Suprapubic skin (tissue), 4 donors: ENCODE data around the gene FBN1. TPM values are rescaled to one million over a fixed set of nuclear protein-coding genes. Genes with fewer than 3 reads are reported as not detected.

Experiments used
- DNase-seq, 2 donors: peaks; one replicate each; pipeline ENCODE4 v3.0.0-alpha.2; 2019; ENCODE audit warnings: low spot score in 2 of 2
- H3K27ac ChIP-seq: fragments of 200-600 bp; sonication (generic); one replicate; pipeline ENCODE4 v1.5.1; 2019
- H3K27me3 ChIP-seq: fragments of 200-600 bp; sonication (generic); one replicate; pipeline ENCODE4 v1.5.1; 2019
- H3K36me3 ChIP-seq: fragments of 200-600 bp; sonication (generic); one replicate; pipeline ENCODE4 v1.5.1; 2019
- H3K4me1 ChIP-seq: fragments of 200-600 bp; sonication (generic); one replicate; pipeline ENCODE4 v1.5.1; 2019
- H3K4me3 ChIP-seq: fragments of 200-600 bp; sonication (generic); one replicate; pipeline ENCODE4 v1.5.1; 2019; ENCODE audit warnings: mild to moderate bottlenecking
- H3K9me3 ChIP-seq: fragments of 200-600 bp; sonication (generic); one replicate; pipeline ENCODE4 v1.5.1; 2019
- EP300 ChIP-seq: sonication (generic); formaldehyde crosslinking; IDR thresholded peaks from one replicate; pipeline ENCODE4 v1.6.1; 2017; ENCODE audit warnings: antibody characterized with exemption
- POLR2A ChIP-seq, 2 donors: fragments of 450-650 bp; IDR thresholded peaks; one replicate each; pipeline ENCODE4 v1.6.1; 2017; ENCODE audit warnings: antibody characterized with exemption in 2 of 2, mild to moderate bottlenecking in 2 of 2, moderate library complexity in 2 of 2
- POLR2AphosphoS5 ChIP-seq, 3 donors: sonication (generic); formaldehyde crosslinking; IDR thresholded peaks; one replicate each; pipeline ENCODE4 v1.6.1; 2017; ENCODE audit warnings: antibody characterized with exemption in 3 of 3
- WGBS: methylation state at CpG from one replicate; pipeline ENCODE4 v1.1.5; 2018; 5-methylcytosine and 5-hydroxymethylcytosine counted together
- total RNA-seq, 4 donors: library from RNA; depleted of rRNA; stranded (reverse); fragments of >200 nt; gene quantifications; one replicate each; pipeline ENCODE4 v1.1.0, GENCODE V29; 2016
- TF ChIP-seq, protein P1 (sequence below), 2 donors: fragments of 200-600 bp in 1 of 2; fragments of 450-650 bp in 1 of 2; sonication (generic) in 1 of 2; IDR thresholded peaks; one replicate each; pipeline ENCODE4 v1.5.1; 2016 to 2019; ENCODE audit warnings: antibody characterized with exemption in 2 of 2, mild to moderate bottlenecking in 1 of 2, moderate library complexity in 1 of 2

The FBN1 gene
- total RNA-seq, 4 donors from 2014 or later: 12.6 to 24.6 (median 21.0) TPM

DNA sequence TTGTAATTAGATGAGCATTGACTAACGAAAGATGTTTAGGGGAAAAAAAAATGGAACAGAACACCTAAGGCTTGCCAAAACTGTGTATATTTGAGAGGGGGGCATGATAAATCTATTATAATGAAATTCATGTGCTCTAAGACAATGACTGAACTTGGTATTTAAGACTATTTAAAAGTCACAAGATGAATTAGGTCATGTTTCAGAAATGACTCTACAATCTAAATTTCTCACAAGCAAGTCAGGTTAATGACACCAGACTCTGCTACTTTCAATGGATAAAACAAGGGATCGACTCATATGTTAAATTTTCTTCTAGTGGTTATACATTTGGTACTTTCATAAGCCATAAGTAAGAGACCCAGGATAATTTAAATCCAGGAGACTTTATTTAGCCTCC, 235.9 kb downstream of the FBN1 start:
- Histone ChIP-seq H3K9me3 (no peaks in the 10 kb centered on the region), H3K27ac (peak overlapping the region; percentile 76), H3K4me3 (no peak overlapping the region), H3K27me3 (no peaks in the 10 kb centered on the region), H3K36me3 (no peaks in the 10 kb centered on the region), H3K4me1 (peaks cover 22% of the 10 kb centered on the region)
- TF ChIP-seq EP300 (no peak), POLR2A (IDR thresholded peaks at IDR 0.05) (no peak), POLR2AphosphoS5 (IDR thresholded peaks at IDR 0.05) (no peak)
- TF ChIP-seq, protein P1, sequence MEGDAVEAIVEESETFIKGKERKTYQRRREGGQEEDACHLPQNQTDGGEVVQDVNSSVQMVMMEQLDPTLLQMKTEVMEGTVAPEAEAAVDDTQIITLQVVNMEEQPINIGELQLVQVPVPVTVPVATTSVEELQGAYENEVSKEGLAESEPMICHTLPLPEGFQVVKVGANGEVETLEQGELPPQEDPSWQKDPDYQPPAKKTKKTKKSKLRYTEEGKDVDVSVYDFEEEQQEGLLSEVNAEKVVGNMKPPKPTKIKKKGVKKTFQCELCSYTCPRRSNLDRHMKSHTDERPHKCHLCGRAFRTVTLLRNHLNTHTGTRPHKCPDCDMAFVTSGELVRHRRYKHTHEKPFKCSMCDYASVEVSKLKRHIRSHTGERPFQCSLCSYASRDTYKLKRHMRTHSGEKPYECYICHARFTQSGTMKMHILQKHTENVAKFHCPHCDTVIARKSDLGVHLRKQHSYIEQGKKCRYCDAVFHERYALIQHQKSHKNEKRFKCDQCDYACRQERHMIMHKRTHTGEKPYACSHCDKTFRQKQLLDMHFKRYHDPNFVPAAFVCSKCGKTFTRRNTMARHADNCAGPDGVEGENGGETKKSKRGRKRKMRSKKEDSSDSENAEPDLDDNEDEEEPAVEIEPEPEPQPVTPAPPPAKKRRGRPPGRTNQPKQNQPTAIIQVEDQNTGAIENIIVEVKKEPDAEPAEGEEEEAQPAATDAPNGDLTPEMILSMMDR (IDR thresholded peaks at IDR 0.05): no peak
- 69% methylated on average over 2 of the region's 2 CpGs for WGBS
- no peak for DNase-seq

DNA sequence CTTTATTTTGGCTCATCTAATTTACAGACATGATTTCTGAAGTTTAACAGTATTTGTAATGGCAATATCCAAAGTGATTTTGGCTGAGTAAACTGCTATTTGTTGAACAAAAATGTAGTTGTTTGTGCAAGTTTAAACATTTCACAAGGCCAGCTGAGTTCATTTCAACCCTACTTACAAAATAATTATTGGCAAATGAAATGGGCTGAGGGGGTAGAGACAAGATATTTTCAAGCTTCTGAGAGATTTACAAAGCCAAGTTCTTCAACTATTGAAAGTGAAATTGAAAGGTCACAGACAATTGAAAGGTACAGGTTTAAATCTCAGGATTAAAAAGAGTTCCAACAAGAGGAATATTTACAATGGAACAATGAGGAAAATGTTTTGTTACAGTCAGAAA, 237.2 kb downstream of the FBN1 start:
- no peaks in the 10 kb centered on the region for H3K27me3 ChIP-seq
- no peaks in the 10 kb centered on the region for H3K9me3 ChIP-seq
- H3K4me3 ChIP-seq: no peak overlapping the region
- peak overlapping the region; percentile 76 for H3K27ac ChIP-seq
- H3K36me3 ChIP-seq: no peaks in the 10 kb centered on the region
- peaks cover 16% of the 10 kb centered on the region for H3K4me1 ChIP-seq
- no peak for DNase-seq
- TF ChIP-seq, protein P1 (IDR thresholded peaks at IDR 0.05): no peak
- TF ChIP-seq POLR2AphosphoS5 (IDR thresholded peaks at IDR 0.05) (no peak), EP300 (no peak), POLR2A (IDR thresholded peaks at IDR 0.05) (no peak)

DNA sequence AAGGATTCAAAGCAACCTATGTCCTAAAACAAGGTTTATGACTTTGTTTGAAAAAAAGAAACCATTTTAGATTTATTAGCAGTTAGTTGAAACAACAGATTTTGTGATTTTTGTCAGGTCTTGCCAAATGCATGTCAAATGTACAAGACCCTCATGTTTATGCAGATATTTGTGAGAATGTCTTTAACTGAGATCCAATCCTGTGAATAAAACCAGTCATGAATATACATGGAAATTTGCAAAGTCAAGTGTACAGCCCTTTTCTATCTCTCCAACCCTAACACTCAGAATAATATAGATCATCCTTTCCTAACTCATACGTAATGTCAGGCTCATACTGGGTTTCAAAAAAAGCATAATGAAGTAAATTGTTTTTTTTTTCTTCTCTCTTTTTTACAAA, 237.9 kb downstream of the FBN1 start:
- no peak for DNase-seq
- TF ChIP-seq, protein P1 (IDR thresholded peaks at IDR 0.05): no peak
- no peak for TF ChIP-seq POLR2AphosphoS5 (IDR thresholded peaks at IDR 0.05)
- no peak for TF ChIP-seq EP300
- TF ChIP-seq POLR2A (IDR thresholded peaks at IDR 0.05): no peak
- Histone ChIP-seq H3K27me3 (no peaks in the 10 kb centered on the region), H3K27ac (peak overlapping the region; percentile 7), H3K4me3 (no peak overlapping the region), H3K9me3 (no peaks in the 10 kb centered on the region), H3K36me3 (no peaks in the 10 kb centered on the region), H3K4me1 (peaks cover 16% of the 10 kb centered on the region)
- WGBS: 68% methylated on average over 1 of the region's 1 CpG

DNA sequence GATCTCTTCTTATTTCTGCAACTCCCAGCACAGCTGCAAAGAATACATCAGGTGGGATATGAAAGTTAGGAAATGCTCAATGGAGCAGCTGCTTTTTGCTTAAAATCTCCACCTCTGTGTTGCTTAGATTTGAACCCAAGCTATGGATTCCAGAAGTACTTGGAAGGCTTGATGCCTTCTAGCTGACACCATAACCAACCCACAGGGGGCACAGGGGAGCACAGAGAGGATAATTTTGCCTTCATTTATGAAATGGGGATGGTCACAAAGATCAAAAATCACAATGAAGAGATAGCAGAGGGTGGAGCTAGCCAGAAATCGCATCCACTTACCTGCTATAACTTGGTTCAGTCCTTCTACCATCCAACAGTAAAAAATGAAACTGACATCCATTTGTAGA, 238.6 kb downstream of the FBN1 start:
- no peak for DNase-seq
- H3K4me1 ChIP-seq: peaks cover 13% of the 10 kb centered on the region
- H3K4me3 ChIP-seq: no peak overlapping the region
- H3K9me3 ChIP-seq: no peaks in the 10 kb centered on the region
- no peak overlapping the region for H3K27ac ChIP-seq
- no peaks in the 10 kb centered on the region for H3K36me3 ChIP-seq
- H3K27me3 ChIP-seq: no peaks in the 10 kb centered on the region
- 84% methylated on average over 1 of the region's 1 CpG for WGBS
- TF ChIP-seq POLR2AphosphoS5 (IDR thresholded peaks at IDR 0.05): no peak

DNA sequence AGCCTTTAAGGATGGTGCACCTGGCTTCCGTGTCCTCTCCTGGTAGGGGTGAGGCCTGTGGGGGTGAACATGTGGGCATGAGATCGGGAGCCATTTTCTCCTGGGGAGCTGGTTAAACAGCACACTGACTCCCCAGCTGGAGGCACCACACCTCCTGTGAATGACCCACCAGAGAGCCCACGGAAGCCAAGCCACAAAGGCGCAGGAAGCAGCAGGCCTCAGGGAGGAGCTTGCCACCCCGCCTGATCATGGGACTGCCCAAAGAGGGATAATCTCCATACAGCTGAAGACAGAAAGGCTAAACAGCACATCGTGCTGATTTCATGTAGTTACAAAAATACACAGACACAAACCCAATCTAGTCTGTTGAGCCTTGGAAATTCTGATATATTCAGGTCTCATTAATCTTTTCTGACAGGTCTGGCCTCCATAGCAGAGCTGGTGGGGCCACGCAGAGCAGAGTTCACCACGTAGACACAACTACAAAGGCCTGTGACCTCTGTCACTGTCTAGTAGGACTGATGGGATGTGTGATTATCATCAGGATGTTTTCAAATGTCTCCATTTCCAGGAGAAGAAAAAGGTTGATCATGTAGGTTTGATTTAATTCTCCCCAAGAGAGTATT, 239.1 kb downstream of the FBN1 start:
- Histone ChIP-seq H3K27me3 (no peaks in the 10 kb centered on the region), H3K36me3 (no peaks in the 10 kb centered on the region), H3K4me1 (peaks cover 13% of the 10 kb centered on the region), H3K4me3 (no peak overlapping the region), H3K27ac (peak overlapping the region; percentile 2), H3K9me3 (no peaks in the 10 kb centered on the region)
- WGBS: 78% methylated on average over 8 of the region's 8 CpGs
- DNase-seq: no peak
- TF ChIP-seq POLR2AphosphoS5 (IDR thresholded peaks at IDR 0.05): no peak
- TF ChIP-seq POLR2A (IDR thresholded peaks at IDR 0.05): no peak
- TF ChIP-seq, protein P1 (IDR thresholded peaks at IDR 0.05): no peak
- TF ChIP-seq EP300: no peak
